ENCODE measurements around the gene DHRS4. TPM values are rescaled to one million over a fixed set of nuclear protein-coding genes. Genes with fewer than 3 reads are reported as not detected.
A peak's percentile ranks its signal among the peaks of the same experiment; 100 is the strongest.

DHRS4 gene
- total and polyA plus RNA-seq, 2 of the 13 experiments (the other 11 are each of a cell fraction or from before 2014, with no cell fraction given), result 23.9 to 45.1 TPM

DNA sequence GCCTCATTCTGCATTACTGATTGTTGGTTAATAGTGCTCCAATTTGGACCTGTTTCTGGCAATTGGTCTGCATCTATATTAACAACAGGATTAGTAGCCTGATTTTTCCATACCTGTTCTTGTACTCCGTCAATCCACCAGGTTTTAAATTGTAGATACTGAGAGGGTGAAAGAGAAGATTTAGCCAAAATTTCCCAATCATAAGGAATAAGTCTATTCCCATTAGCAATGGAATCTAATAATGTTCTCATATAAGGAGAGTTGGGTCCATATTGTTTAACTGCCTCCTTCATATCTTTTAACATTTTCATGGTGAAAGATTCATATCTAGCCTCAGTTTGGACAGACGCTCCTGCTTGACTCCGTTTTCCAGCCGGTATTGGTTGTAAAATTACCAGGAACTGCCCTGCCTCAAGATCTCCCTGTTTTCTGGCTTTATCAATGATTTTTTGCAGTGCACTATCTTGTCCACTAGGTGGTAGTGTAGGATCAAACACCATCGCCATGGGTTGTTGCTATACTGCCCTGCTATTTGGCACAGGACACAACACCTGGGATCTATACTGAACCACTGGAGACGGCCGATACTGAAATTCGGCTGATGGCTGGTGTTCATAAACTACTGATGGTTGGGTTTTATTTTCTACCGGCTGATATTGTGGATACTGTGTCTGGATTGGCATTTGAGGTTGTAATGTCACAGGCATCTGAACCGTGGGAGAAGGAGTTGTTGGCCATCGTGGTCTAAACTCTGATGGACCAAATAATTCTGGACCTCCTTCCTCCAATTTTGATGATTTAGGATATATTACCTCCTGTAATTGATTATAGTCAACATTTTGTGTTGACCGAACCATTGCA, 60.3 kb downstream of the DHRS4 start (continued):
- TF ChIP-seq HMGA1 (CRISPR knock-in tag; conservative IDR thresholded peaks at IDR 0.05) (no peak), HNF4G (IDR thresholded peaks at IDR 0.05; ENCODE audit: borderline replicate concordance, low read depth, low read length) (no peak), HNF4G (CRISPR knock-in tag; IDR thresholded peaks at IDR 0.05; ENCODE audit: borderline replicate concordance, low read depth) (peak; percentile 63; the same call in 1 of the 2 replicates), TMF1 (CRISPR knock-in tag; IDR thresholded peaks at IDR 0.05; ENCODE audit: low read depth) (no peak), HOXA9 (CRISPR knock-in tag; IDR thresholded peaks at IDR 0.05; ENCODE audit: borderline replicate concordance) (peak; percentile 61; the same call in 1 of the 2 replicates), SPEN (CRISPR knock-in tag; IDR thresholded peaks at IDR 0.05; ENCODE audit: low read depth) (no peak; the same call in 1 of the 2 replicates), AGO1 (IDR thresholded peaks at IDR 0.05; ENCODE audit: low read depth, low read length, poor library complexity, severe bottlenecking) (no peak), CREM (IDR thresholded peaks at IDR 0.05) (no peak), CREM (CRISPR knock-in tag; IDR thresholded peaks at IDR 0.05) (no peak), GMEB1 (CRISPR knock-in tag; IDR thresholded peaks at IDR 0.05; ENCODE audit: borderline replicate concordance) (peak; percentile 27; the same call in 1 of the 2 replicates), CREBL2 (CRISPR knock-in tag; IDR thresholded peaks at IDR 0.05; ENCODE audit: borderline replicate concordance) (no peak), NR0B2 (CRISPR knock-in tag; IDR thresholded peaks at IDR 0.05) (no peak), ZMYM2 (CRISPR knock-in tag; IDR thresholded peaks at IDR 0.05) (no peak), ZNF75D (CRISPR knock-in tag; IDR thresholded peaks at IDR 0.05; ENCODE audit: borderline replicate concordance) (no peak), ZNF574 (CRISPR knock-in tag; IDR thresholded peaks at IDR 0.05) (peak; percentile 73), ZNF224 (CRISPR knock-in tag; IDR thresholded peaks at IDR 0.05) (no peak), THAP9 (CRISPR knock-in tag; IDR thresholded peaks at IDR 0.05; ENCODE audit: borderline replicate concordance) (no peak), SIX4 (CRISPR knock-in tag; IDR thresholded peaks at IDR 0.05) (no peak), WIZ (CRISPR knock-in tag; IDR thresholded peaks at IDR 0.05) (no peak), NR2C2 (CRISPR knock-in tag; IDR thresholded peaks at IDR 0.05; ENCODE audit: borderline replicate concordance) (peak; percentile 22; the same call in 1 of the 2 replicates), ATF7-NPFF (CRISPR knock-in tag; IDR thresholded peaks at IDR 0.05; ENCODE audit: low read depth) (no peak; the same call in 1 of the 2 replicates)
